Measurements from ENCODE around the gene KNOP1.

The KNOP1 gene, protein sequence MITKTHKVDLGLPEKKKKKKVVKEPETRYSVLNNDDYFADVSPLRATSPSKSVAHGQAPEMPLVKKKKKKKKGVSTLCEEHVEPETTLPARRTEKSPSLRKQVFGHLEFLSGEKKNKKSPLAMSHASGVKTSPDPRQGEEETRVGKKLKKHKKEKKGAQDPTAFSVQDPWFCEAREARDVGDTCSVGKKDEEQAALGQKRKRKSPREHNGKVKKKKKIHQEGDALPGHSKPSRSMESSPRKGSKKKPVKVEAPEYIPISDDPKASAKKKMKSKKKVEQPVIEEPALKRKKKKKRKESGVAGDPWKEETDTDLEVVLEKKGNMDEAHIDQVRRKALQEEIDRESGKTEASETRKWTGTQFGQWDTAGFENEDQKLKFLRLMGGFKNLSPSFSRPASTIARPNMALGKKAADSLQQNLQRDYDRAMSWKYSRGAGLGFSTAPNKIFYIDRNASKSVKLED

DNA sequence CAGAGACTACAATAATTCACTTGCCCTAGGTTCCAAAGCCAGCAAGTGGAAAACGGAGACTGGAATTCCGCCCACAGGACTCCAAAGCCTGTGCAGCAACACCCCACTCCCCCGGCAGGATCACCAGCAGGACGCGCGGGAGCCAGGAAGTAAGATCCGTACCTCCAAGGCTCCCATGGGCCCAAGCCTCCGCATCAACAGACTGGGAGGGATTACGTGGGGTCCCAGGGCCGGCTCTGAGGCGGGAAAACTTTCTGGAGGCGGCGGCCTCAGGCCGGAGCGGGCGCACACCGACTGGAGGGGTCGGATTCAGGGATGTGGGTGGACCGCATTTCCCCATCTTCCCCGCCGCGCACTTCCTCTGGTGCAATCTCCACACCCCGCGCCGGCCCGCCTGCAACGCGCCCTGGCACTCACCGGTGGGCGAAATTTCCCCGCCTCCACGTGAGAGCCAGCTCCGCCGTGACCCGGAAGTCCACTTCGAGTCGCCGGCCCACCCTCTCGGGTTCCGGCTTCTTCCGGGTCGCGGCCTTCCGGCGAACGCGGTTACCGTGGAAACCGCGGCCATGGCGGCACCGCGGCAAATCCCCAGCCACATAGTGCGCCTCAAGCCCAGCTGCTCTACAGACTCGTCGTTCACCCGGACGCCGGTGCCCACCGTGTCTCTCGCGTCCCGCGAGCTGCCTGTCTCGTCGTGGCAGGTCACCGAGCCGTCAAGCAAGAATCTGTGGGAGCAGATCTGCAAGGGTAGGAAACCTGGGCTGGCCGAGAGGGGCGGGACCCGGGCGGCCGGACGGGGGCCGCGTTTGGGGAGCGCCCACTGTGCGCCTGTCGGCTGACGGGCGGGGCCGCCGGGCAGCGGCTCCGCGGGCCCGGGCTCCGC is at the start of gene KNOP1, which contains the start of gene IQCK:
TSS of gene KNOP1 (minus strand) at position 487 of the 883 bp plus-strand sequence. CDS start 3,192 bp downstream, outside the sequence.
TSS of gene IQCK (plus strand) at position 531 of the 883 bp plus-strand sequence. CDS start at position 567, 36 bp downstream.
- peak; percentile 91 for DNase-seq

DNA sequence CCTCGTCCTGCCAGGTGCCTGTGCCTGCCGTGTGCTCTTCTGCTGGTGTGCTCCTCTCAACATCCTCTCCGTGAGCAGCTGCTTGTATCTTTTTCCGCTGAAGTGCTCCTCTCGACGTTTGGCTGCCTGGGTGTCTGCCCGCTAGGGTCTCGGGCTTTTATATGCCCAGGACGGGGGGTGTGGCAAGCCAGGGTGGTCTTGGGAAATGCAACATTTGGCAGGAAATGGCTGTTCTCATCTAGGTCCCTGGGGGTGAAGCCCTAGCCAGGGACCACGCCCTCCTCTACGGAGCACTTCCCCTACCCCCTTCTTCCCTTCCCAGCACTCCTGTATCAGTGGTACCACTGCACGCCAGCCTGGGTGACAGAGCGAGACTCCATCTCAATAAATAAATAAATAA is 49.5 kb upstream of the KNOP1 start:
- no peak for DNase-seq

DNA sequence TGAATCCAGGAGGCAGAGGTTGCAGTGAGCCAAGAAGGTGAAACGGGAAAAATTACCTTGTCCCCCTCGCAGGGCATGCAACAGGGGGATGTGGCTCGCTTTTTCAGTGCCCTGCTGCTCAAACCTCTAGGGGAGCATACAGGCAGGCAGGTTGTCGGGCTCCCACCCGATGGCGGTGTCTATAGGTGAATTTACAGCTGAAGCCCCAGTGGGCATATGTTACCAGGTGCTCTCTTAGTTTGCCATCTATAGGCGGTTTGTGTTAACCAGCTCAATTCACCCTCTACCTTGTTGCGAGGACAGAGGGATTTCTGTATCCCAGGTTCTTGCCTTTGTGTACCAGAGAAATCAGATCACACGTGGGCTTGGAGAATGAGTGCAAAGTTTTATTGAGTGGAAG is 49.0 kb upstream of the KNOP1 start:
- DNase-seq, result no peak

DNA sequence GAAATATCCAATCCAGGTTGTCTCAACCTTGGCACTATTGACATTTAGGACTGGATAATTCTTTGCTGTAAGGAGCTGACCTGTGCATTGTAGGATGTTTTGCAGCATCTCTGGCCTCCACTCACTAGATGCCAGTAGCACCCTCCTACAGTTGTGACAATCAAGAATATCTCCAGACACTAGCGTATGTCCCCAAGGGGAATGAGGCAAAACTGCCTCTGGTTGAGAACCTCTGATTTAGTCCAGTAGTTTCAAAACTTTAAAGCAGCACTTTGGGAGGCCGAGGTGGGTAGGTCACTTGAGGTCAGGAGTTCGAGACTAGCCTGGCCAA is 48.5 kb upstream of the KNOP1 start:
- DNase-seq, result no peak

DNA sequence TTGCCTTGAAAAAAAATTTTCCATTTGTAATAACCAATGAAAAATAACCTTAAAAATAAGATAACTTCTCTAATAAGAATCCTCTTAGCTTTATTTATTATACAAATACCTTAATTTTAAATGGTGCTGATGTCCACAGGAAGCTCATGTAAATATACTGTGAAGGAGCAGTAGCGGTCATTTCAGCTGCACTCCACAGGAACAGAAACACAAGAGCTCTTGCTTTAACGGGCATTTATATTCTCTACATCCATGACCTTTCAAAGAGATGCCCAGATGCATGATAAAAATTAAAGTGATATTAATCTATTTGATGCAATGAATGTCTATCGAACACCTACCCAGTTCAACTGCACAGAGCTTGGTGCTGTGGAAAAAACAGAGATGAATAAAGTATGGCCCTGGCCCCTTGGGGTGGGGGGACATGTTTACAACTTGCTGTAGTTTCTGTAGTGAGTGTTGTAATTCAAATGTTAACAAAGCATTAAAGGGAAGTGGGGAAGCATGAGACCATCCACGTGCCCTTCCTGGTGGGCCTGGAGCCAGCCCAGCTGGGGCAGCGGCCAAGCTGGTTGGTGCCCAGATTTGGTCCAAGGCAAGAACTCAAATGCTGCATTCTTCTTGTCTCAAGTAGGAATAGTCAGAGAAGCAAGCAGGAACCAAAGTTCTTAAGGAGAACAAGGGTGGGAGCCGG is 48.0 kb upstream of the KNOP1 start:
- no peak for DNase-seq

DNA sequence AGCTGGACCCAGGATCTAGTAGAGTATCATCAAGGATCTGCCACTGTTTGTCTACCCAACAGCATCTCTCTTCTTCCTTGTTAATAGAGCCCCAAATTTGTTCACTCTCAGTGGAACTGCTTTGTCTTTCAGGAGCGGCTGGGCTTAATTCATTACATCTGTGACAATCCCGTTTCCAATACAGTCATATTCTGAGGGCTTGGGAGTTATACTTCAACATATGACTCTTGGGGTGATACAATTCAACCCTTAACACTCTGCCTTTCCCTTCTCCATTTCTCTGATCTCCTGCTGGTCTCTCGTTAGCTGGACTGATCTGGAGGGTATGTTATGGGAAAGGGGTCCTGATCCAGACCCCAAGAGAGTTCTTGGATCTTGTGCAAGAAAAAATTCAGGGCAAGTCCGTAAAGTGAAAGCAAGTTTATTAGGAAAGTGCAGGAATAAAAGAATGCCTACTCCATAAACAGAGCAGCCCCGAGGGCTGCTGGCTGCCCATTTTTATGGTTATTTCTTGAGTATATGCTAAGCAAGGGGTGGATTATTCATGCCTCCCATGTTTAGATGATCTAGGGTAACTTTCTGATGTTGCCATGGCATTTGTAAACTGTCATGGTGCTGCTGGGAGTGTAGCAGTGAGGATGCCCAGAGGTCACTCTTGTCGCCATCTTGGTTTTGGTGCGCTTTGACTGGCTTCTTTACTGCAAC is 42.5 kb upstream of the KNOP1 start:
- no peak for DNase-seq

DNA sequence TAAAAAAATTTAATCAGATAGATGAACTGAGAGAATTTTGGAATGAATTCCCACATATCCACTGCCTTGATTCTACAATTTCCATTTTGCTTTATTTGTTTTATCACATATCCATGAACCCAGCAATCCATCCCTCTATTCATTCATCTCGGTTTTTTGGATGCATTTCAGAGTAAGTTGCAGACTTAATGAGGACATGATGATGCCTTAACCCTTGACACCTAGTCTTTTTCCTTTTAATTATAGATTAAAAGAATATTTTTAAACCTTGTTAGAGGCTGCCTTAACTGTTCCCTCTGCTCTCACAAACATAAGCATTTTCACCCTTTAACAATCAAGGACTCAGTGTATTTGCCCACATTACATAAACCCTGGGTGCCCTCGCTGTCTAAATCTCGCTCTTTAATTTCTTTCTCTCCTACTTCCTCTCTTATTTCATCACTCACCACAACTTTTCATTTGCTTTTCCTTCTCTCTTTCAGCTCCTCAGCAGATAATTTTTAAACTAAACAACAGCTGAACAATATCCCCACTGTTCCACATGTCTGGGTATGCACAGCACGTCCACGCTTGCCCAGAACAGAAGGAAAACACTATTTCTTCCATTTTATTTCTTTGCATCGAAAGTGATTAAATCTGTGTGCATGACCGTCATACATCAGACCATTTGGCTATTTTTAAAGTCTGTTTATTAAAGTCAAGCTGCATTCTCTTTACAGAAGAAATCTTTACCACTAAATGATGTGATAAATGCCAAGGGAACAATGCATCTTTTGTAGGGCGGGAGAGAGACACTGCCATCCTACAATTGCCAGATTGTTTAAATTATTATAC is 40.0 kb upstream of the KNOP1 start:
- no peak for DNase-seq

DNA sequence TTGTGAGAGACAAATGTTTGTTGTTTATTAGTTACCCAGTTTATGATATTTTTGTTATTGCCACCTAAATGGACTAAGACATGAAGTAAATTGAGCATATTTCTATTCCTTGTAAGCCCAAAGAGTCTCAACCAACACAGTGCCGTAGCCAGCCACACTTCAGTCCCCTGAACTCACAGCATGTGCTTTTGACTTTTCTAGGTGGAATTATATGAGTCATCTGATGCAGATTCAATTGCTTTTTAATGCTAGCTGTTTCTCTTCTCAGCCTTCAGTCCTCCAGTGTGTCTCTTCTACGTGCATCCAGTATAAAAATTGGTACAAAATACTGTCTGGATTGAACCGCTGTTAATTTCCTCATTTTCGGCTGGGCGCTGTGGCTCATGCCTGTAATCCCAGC is 39.0 kb upstream of the KNOP1 start:
- DNase-seq, result no peak

DNA sequence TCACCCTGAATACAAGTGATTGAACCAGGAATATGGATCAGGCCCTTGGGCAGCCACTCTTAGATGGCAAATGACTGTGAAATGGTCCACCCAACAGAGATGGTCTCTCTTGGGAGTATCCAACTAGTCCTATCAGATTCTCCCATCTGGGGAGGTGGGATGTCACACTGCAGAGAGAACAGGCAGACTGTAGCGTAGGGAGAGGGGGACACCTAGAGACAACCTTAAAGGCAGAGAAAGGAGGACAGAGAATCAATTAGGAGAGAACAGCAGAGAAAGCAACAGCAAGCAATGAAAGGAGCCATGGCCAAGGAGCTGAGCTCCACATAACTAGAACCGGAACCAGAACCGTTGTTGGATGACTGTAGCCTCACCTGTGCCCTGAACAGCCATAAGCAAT is 37.2 kb upstream of the KNOP1 start:
- no peak for DNase-seq

DNA sequence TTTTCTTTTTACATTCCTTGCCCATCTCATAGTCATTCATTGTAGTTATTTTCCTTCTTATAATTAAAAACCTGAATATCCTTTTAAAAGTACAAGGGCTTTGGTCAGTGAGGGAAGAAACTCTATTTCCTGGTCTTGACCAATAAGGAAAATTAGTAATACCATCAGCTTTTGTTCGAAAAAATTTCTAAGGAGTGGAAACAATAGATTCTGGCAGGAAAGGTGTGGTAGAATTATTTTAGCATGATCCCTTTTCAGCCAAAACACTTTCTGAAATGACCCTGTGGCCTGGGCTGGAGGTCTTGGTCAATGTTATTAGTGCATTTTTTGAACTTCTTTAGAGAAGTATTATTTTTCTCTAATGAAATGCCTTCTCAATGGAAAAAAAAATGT is 36.6 kb upstream of the KNOP1 start:
- no peak for DNase-seq

DNA sequence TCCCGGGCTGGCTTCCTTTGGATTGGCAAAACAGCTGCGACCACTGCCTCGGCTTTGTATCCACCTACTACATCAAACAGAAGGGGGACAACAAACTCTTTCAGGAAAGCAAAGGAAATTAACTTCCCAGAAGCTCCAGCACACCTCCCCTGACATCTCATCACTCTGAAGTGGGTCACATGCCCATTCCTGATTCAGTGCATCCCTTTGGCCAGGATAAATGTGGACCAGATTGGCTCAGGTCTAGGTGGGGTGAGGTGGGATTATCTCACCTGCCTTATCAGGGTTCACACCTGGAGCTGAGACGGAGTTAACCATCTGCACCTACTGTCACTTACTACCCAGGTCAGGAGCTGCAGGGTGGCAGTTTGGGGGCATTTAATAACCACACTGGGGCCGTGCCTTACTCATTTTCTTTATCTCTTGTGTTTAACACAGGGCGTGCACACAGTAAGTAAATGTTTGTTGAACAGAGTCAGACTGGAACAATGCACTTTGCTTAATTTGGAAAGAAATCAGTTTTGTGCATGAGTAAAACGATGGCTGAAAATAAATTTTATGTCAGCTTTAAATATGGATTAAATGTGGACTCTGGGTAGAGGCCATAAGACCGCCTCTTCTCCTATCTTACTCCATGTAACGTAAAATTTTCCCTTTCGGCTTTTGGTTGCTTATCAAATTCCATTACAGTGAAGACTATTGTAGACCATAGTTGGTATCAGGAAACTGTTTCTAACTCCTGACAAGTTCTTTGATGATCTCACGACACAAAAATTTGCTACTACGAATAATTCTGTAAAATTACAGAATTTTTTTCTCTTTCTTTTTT is 36.0 kb upstream of the KNOP1 start:
- DNase-seq, result no peak

DNA sequence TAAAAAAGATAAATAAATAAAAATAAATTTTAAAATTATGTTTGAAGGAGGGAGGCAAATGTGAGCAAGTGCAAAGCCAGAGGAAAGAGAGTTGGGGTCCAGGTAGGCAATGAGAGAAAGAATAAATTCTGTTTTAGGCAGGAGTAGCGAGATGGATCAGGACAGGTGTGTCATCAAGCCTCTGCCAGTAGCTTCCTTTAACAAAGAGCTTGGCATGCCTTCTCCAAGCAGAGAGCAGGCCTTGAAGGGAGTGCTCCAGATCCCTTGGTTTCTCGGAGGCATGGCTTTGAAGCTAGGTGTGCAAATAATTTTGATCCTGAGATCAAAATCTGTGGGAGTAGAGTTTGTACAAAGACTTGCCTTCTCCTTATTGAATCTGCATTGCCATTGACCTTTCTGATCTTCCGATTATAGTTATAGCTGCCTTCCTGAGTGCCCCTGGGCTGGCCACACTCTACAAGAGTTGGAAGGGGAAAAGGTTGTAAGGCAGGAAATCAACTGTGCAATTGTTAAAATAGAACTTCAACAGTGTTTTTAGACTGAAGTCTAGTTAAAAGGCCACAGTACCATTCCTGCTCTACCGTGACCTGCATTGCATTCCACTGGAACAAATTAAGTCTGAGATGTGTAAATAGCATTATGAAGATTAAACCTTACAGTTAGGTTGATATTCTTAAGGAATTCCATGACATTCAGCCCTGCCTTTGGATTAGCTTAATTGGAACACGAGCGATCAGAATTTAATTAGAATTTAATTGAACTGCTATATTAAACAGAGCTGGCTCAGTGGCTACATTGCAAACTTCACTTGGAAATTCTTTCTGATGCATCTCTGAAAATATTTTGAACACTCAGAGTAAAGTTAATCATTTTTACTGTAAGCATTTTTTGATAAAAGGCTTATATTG is 33.7 kb upstream of the KNOP1 start:
- no peak for DNase-seq

DNA sequence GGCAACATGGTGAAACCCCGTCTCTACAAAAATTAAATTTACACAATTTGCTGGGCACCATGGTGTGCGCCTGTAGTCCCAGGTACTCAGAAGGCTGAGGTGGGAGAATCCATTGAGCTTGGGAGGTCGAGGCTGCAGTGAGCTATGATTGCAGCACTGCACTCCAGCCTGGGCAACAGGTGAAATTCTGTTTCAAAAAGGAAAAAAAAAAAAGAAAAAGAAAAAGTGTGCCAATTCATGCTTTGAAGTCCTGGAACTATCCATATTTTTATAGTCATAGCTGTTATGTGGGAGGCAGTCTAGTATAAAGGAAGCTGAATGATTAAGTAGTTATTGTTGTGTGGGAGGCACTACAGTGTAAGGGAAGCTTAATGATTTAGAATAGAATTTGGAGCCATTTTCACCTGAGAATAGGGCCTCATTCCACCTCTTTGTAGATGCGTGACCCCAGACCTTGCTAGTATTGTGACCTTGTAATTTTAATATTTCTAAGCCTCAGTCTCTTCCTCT is 31.6 kb upstream of the KNOP1 start:
- DNase-seq, result no peak

DNA sequence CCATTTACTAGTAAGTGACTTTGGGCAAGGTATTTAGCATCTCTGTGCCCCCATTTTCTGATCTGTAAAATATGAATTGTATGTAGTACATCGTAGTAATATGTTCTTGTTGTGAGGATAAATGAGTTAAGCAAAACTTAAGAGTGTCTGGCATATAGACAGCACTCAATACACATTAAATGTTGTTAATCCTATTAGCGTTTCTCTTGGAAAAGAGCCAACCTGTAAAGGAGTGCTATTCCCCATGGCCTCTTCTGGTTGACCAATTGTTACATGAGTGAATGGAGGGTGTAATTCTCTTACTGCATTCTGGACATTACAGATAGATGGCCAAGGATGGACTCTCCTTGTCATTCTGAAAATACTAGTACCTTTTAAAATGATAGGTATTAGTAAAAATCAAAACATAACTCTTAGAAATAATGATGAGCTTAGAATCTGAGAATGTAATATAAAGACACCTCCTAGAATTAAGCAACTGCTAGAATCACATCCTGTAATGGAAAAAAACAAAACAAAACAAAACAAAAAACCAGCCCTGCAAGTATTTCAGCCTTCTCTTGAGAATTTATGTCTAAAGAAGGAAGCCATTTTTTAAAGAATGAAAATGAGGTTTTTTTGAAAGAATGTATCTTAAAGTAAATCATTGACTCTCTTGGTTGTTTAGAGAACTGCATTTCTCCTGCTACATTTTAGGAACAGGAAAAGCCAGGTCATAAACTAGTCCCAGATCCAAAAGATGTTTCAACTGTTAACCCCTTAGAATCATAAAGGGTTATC is 30.6 kb upstream of the KNOP1 start:
- no peak for DNase-seq

DNA sequence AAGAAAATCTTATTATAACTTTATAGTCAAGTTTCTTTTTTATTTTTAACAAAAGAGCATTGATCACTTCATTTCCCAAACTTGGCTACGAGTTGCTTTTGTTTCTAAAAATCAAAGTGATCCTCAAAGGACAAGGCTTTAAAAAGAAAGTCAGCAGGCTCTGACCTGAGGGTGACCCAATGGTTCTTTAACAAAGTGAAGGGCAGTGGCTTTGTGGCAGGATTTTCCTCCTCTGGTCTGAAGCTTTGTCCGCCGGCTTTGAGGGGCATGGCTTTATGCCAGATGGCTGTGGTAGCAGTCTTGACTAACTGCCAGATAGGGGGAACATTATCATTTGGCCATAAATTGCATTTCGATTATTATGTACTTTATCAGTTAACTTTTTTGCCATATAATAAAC is 28.5 kb upstream of the KNOP1 start:
- DNase-seq, result no peak

DNA sequence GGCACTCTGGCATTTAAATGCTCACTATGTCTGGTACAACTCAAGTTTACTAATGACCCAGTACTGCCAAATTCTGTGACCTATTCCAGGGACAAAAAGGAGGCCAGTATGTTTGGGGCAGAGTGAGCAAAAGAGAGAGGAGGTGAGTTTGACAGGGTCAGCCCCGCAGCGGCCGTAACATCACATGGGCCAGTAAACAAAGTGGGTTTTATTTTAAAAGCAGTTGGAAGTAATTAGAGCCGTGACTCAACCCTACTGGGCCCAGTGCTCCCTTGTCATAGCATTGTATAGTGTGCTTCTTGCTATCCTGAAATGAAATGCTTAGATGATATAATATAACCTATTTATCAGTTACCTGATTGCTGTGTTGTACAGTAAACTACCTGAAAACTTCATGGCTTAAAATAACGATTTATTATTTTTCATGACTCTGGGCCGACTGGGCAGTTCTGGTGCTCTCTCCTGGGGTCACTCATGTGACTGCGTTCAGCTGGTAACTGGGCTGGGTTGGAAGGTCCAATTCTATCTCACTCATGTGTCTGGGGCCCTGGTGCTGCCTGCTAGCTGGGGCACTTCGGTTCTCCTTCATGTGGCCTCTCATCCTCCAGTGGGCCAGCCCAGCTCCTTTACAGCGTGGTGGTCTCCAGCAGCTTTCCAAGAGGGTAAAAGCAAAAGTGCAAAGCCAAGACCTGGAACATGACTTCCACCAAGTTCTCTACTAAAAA is 27.4 kb upstream of the KNOP1 start:
- DNase-seq, result no peak

DNA sequence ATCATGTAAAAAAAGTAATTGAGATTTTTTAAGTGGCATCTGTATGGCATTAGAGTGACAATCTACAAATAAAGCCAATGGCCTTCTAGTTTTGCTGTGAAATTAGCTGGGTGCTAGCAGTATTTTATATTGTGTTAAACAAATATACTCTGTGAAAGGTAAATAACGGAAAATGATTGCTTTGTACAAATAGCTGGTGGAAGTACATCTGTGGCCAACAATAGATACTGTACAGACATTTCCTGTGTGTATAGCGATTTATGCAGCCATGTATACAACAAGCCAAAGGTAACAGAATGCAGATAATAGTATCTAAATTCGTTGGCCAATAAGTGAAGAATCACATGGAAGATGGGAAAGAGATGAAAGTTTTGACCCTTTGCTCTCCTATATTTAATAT is 26.6 kb upstream of the KNOP1 start:
- no peak for DNase-seq

DNA sequence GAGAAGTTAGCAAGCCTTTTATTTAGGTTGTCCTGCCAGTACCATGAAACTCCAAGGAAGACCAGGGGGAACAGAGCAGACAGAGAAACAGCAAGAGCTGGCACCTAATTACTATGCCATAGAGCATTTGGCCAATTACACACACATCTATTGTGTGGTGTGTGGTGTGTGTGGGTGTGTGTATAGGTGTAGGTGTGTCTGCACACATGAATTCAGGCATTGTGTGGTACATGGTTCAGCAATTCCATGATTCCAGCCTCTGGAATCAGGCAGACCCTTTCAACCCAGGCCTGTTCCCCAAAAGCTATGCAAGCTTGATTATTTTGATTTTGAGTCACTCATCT is 25.8 kb upstream of the KNOP1 start:
- DNase-seq, result no peak

All from CD4-positive, alpha-beta T cell treated with Interleukin-15 for 1 hour (primary cell).